CD14-positive monocyte (primary cell): ENCODE data around the gene OLFML2B. TPM values are rescaled to one million over a fixed set of nuclear protein-coding genes. Genes with fewer than 3 reads are reported as not detected.

Source experiments
- DNase-seq, 3 donors: peaks; one replicate each; pipeline ENCODE4 v3.0.0-alpha.2; 2011 to 2022
- H2AFZ ChIP-seq: 2 replicates; pipeline ENCODE4 v1.6.0; 2012; ENCODE audit warnings: mild to moderate bottlenecking, low read depth, low read length, inconsistent platforms; ENCODE audit not compliant: insufficient read depth, poor library complexity, severe bottlenecking
- H3K27ac ChIP-seq, 2 donors: 1 replicate in 1 of 2; 2 replicates in 1 of 2; pipeline ENCODE4 v1.5.1; 2012 to 2013; ENCODE audit warnings: low read length in 2 of 2, control low read depth in 1 of 2, inconsistent platforms in 1 of 2, low read depth in 1 of 2, mild to moderate bottlenecking in 1 of 2
- H3K27me3 ChIP-seq, 2 donors: one replicate each; pipeline versions ENCODE4 v1.6.0 to v1.6.1; 2011 to 2013; ENCODE audit warnings: low read length in 2 of 2; ENCODE audit not compliant: control insufficient read depth in 2 of 2, insufficient read depth in 2 of 2
- H3K36me3 ChIP-seq, 2 donors: replicated peaks in 1 of 2; 1 replicate in 1 of 2; 2 replicates in 1 of 2; pipeline versions ENCODE4 v1.5.1 to v1.6.1; 2012 to 2013; ENCODE audit warnings: low read length in 2 of 2, control low read depth in 1 of 2, inconsistent platforms in 1 of 2, mild to moderate bottlenecking in 1 of 2; ENCODE audit not compliant: insufficient read depth in 2 of 2, control insufficient read depth in 1 of 2
- H3K4me1 ChIP-seq, 2 donors: 1 replicate in 1 of 2; 2 replicates in 1 of 2; pipeline versions ENCODE4 v1.5.1 to v1.6.1; 2012 to 2013; ENCODE audit warnings: low read length in 2 of 2, control low read depth in 1 of 2, inconsistent platforms in 1 of 2, mild to moderate bottlenecking in 1 of 2, moderate library complexity in 1 of 2; ENCODE audit not compliant: insufficient read depth in 2 of 2, control insufficient read depth in 1 of 2
- H3K4me2 ChIP-seq: replicated peaks from 2 replicates; pipeline ENCODE3; 2012; ENCODE audit warnings: low read length, moderate library complexity, mild to moderate bottlenecking; ENCODE audit not compliant: poor library complexity, severe bottlenecking; ENCODE audit errors: extremely low read depth
- H3K4me3 ChIP-seq, 3 experiments: fragments of 200-600 bp in 1 of 3; sonication (generic) in 1 of 3; replicated peaks in 1 of 3; 1 replicate in 2 of 3; 2 replicates in 1 of 3; pipeline ENCODE4 v1.5.1; 2011 to 2013; ENCODE audit warnings: low read length in 3 of 3, mild to moderate bottlenecking in 3 of 3, control low read depth in 2 of 3, low read depth in 2 of 3, inconsistent platforms in 1 of 3, moderate library complexity in 1 of 3
- H3K79me2 ChIP-seq: 2 replicates; pipeline ENCODE4 v1.6.0; 2012; ENCODE audit warnings: mild to moderate bottlenecking, control low read depth, inconsistent platforms, low read length, moderate library complexity; ENCODE audit not compliant: insufficient read depth
- H3K9ac ChIP-seq: 2 replicates; pipeline ENCODE4 v1.6.0; 2017; ENCODE audit warnings: low read length, mild to moderate bottlenecking; ENCODE audit not compliant: insufficient read depth, poor library complexity, severe bottlenecking
- H3K9me3 ChIP-seq, 2 donors: replicated peaks in 1 of 2; 1 replicate in 1 of 2; 2 replicates in 1 of 2; pipeline versions ENCODE4 v1.5.1 to v1.6.1; 2012 to 2013; ENCODE audit warnings: low read length in 2 of 2, control low read depth in 1 of 2; ENCODE audit not compliant: control insufficient read depth in 1 of 2, insufficient read depth in 1 of 2
- H4K20me1 ChIP-seq: 2 replicates; pipeline ENCODE4 v1.6.0; 2012; ENCODE audit warnings: mild to moderate bottlenecking, low read length, control low read depth, moderate library complexity; ENCODE audit not compliant: insufficient read depth
- H3K27ac Mint-ChIP-seq, 7 donors: one replicate each; pipeline ENCODE4 v1.8.0; 2020; ENCODE audit warnings: mild to moderate bottlenecking in 7 of 7, mixed read lengths in 7 of 7, moderate library complexity in 6 of 7, inconsistent platforms in 2 of 7
- H3K27me3 Mint-ChIP-seq, 3 donors: one replicate each; pipeline ENCODE4 v1.8.0; 2021 to 2022; ENCODE audit warnings: low read depth in 3 of 3, mild to moderate bottlenecking in 3 of 3, mixed read lengths in 3 of 3, moderate library complexity in 3 of 3, inconsistent platforms in 1 of 3
- H3K36me3 Mint-ChIP-seq, 2 donors: one replicate each; pipeline ENCODE4 v1.8.0; 2020; ENCODE audit warnings: mixed read lengths in 2 of 2, inconsistent platforms in 1 of 2, mild to moderate bottlenecking in 1 of 2
- H3K4me1 Mint-ChIP-seq: one replicate; pipeline ENCODE4 v1.8.0; 2020; ENCODE audit warnings: mild to moderate bottlenecking, mixed read lengths
- H3K4me3 Mint-ChIP-seq, 2 donors: one replicate each; pipeline ENCODE4 v1.8.0; 2020; ENCODE audit warnings: mild to moderate bottlenecking in 2 of 2, mixed read lengths in 2 of 2, moderate library complexity in 1 of 2
- H3K9me3 Mint-ChIP-seq, 7 donors: one replicate each; pipeline ENCODE4 v1.8.0; 2020 to 2022; ENCODE audit warnings: mixed read lengths in 7 of 7, mild to moderate bottlenecking in 6 of 7, moderate library complexity in 6 of 7, inconsistent platforms in 2 of 7
- WGBS: methylation state at CpG from one replicate; pipeline ENCODE4 v1.1.5; 2013; ENCODE audit warnings: missing lambda C conversion rate; ENCODE audit not compliant: insufficient coverage; 5-methylcytosine and 5-hydroxymethylcytosine counted together
- intact Hi-C, 2 donors: fragments of 100-400 bp; cut with micrococcal nuclease; formaldehyde crosslinking; loops; one replicate each; pipeline versions ENCODE4 v1.15.0 to v1.15.1; 2023
- polyA plus RNA-seq, 3 donors: library from polyadenylated mRNA; depleted of rRNA in 1 of 3; unstranded in 2 of 3; stranded (reverse) in 1 of 3; fragments of 300-500 nt in 2 of 3; fragments of >200 nt in 1 of 3; fragmentation: Illumina TruSeq in 2 of 3; gene quantifications; 1 replicate in 2 of 3; 2 replicates in 1 of 3; pipeline ENCODE4 v1.2.3, GENCODE V29; 2012 to 2021
- TF ChIP-seq, protein P1 (sequence below): fragments of 200-600 bp; IDR thresholded peaks from one replicate; pipeline ENCODE4 v1.8.0; 2022; ENCODE audit warnings: antibody characterized with exemption, mild to moderate bottlenecking

Gene OLFML2B
- polyA plus RNA-seq, 3 donors: 0.66 to 1.4 (median 0.95) TPM

DNA sequence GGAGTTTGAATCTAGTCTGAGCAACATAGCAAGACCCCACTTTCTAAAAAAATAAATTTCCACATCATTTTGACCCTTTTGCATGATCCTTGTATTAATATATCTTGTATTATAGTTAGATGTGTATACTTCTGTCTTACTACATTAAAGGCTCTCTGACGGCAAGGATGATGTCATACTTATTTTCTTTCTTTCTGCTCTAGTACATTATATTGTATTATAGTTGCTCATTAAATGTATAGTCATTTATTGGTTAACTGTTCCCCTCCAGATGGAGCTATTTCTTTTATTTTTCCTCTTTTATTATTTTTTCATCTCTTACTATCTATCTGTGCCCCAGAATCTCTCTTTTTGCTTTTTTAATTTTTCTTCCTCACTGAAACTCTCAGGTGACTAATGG is 15.0 kb upstream of the OLFML2B start:
- Histone ChIP-seq H3K9me3 (no peaks in the 10 kb centered on the region), H3K4me2 (no peak overlapping the region), H3K4me1 (no peaks in the 10 kb centered on the region), H3K27me3 (peaks cover 0 to 2% of the 10 kb centered on the region in 2 donors), H3K4me3 (no peak overlapping the region), H3K9ac (no peak overlapping the region), H2AFZ (no peak overlapping the region), H3K27ac (no peak overlapping the region), H3K36me3 (no peaks in the 10 kb centered on the region), H3K79me2 (no peaks in the 10 kb centered on the region), H4K20me1 (no peaks in the 10 kb centered on the region)
- intact Hi-C loops: loop anchor here in 1 of 2 donors (2.0 kb wide), 1 partner anchor 246 kb away; no protein-coding TSS in a partner anchor
- Mint-ChIP-seq H3K27me3 (peaks cover 1 to 4% (median 3%) of the 10 kb centered on the region in 3 donors), H3K9me3 (peaks cover 0 to 7% (median 5%) of the 10 kb centered on the region in 7 donors), H3K4me1 (peaks cover 3% of the 10 kb centered on the region), H3K27ac (no peak overlapping the region), H3K4me3 (no peak overlapping the region), H3K36me3 (no peaks in the 10 kb centered on the region)
- no peak for DNase-seq
- TF ChIP-seq, protein P1, sequence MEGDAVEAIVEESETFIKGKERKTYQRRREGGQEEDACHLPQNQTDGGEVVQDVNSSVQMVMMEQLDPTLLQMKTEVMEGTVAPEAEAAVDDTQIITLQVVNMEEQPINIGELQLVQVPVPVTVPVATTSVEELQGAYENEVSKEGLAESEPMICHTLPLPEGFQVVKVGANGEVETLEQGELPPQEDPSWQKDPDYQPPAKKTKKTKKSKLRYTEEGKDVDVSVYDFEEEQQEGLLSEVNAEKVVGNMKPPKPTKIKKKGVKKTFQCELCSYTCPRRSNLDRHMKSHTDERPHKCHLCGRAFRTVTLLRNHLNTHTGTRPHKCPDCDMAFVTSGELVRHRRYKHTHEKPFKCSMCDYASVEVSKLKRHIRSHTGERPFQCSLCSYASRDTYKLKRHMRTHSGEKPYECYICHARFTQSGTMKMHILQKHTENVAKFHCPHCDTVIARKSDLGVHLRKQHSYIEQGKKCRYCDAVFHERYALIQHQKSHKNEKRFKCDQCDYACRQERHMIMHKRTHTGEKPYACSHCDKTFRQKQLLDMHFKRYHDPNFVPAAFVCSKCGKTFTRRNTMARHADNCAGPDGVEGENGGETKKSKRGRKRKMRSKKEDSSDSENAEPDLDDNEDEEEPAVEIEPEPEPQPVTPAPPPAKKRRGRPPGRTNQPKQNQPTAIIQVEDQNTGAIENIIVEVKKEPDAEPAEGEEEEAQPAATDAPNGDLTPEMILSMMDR: no peak
- WGBS: no CpG with 5 or more reads among the region's 1 CpG

DNA sequence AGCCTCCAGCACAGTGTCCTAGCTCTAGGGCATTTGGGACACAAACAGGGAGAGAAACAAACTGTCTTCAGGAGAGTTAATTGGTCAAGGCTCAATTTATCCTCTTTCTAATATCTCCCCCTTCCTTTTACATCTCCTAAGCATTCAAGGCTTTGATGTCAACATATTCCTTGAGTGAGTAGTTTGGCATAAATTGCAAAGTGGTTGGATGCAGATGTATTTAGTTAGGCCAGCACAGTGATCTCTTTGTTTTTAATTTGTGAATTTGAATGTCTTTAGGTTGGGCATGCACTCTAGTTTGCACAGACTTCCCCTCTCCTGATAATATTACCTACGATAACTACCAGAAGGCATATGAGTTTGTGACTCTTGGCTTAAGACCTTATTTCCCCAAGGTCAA is 12.5 kb upstream of the OLFML2B start:
- no peaks in the 10 kb centered on the region for H3K79me2 ChIP-seq
- H4K20me1 ChIP-seq: no peaks in the 10 kb centered on the region
- no peak overlapping the region for H3K27ac ChIP-seq
- no peak overlapping the region for H3K9ac ChIP-seq
- H3K36me3 ChIP-seq: no peaks in the 10 kb centered on the region
- peaks cover 2 to 4% of the 10 kb centered on the region in 2 donors for H3K27me3 ChIP-seq
- Mint-ChIP-seq H3K9me3 (no peaks in the 10 kb centered on the region), H3K36me3 (no peaks in the 10 kb centered on the region), H3K27ac (no peak overlapping the region), H3K4me3 (no peak overlapping the region), H3K4me1 (peaks cover 3% of the 10 kb centered on the region), H3K27me3 (peaks cover 2 to 7% (median 3%) of the 10 kb centered on the region in 3 donors)
- no CpG with 5 or more reads among the region's 1 CpG for WGBS
- no peaks in the 10 kb centered on the region for H3K4me1 ChIP-seq
- no peak overlapping the region for H2AFZ ChIP-seq
- intact Hi-C loops: loop anchor here in 1 of 2 donors (2.0 kb wide), 1 partner anchor 243 kb away; no protein-coding TSS in a partner anchor
- no peak overlapping the region for H3K4me3 ChIP-seq
- TF ChIP-seq, protein P1: no peak
- H3K9me3 ChIP-seq: no peaks in the 10 kb centered on the region
- no peak for DNase-seq
- no peak overlapping the region for H3K4me2 ChIP-seq
